Stimulated activated CD4-positive, alpha-beta T cell treated with anti-CD3 and anti-CD28 coated beads, TNF-alpha, amount 100 ng/mL, for 4 hours (primary cell): ENCODE data around the gene ZNF740.
"Not testable (repeated sequence)": the region's sequence is repeated elsewhere in the genome, so short reads cannot be mapped to it uniquely, and the experiment has no call there.

Source experiments
- DNase-seq, 3 experiments: peaks; one replicate each; pipeline ENCODE4 v3.0.0-alpha.2; 2020; ENCODE audit warnings: low read depth in 3 of 3

Gene ZNF740

GRCh38 chr12:53180220-53180930 lies at the start of gene ZNF740, which contains the start of gene CSAD:
TSS of gene ZNF740 (plus strand) at chr12:53180722. CDS start at chr12:53181984, 1,262 bp downstream.
TSS of gene CSAD (minus strand) at chr12:53180925. CDS start at chr12:53173470, 7,455 bp downstream.
- peak; percentile 93 to 97 (median 95) for DNase-seq

- DNase-seq: no peak
These were observed 48.7 kb upstream of the ZNF740 start for GRCh38 chr12:53131844-53132243.

- DNase-seq: no peak
These were observed 46.8 kb upstream of the ZNF740 start for GRCh38 chr12:53133722-53134121.

GRCh38 chr12:53143355-53143754 lies 37.2 kb upstream of the ZNF740 start:
- DNase-seq: no peak

- no peak for DNase-seq
These were observed 34.9 kb upstream of the ZNF740 start for GRCh38 chr12:53145383-53146260.

GRCh38 chr12:53147181-53147580 lies 33.3 kb upstream of the ZNF740 start:
- DNase-seq: no peak

GRCh38 chr12:53147653-53148052 lies 32.9 kb upstream of the ZNF740 start:
- no peak for DNase-seq

GRCh38 chr12:53151039-53151438 lies 29.5 kb upstream of the ZNF740 start:
- DNase-seq: no peak

- no peak for DNase-seq
These were observed 28.1 kb upstream of the ZNF740 start for GRCh38 chr12:53152390-53152789.

GRCh38 chr12:53159195-53159839 lies 21.2 kb upstream of the ZNF740 start:
- DNase-seq: peak; percentile 78 to 85 (median 80)

- no peak for DNase-seq
These were observed 20.5 kb upstream of the ZNF740 start for GRCh38 chr12:53160000-53160399.

- no peak for DNase-seq
These were observed 19.8 kb upstream of the ZNF740 start for GRCh38 chr12:53160673-53161072.

GRCh38 chr12:53161119-53161911 lies 19.2 kb upstream of the ZNF740 start:
- no peak for DNase-seq

GRCh38 chr12:53163008-53163407 lies 17.5 kb upstream of the ZNF740 start:
- not testable (repeated sequence) for DNase-seq

- DNase-seq: no peak
These were observed 13.7 kb upstream of the ZNF740 start for GRCh38 chr12:53166837-53167236.

GRCh38 chr12:53169644-53170043 lies 10.9 kb upstream of the ZNF740 start:
- DNase-seq: no peak

- no peak for DNase-seq
These were observed 10.3 kb upstream of the ZNF740 start for GRCh38 chr12:53170215-53170614.

GRCh38 chr12:53170876-53171724 lies 9.4 kb upstream of the ZNF740 start:
- no peak for DNase-seq

- no peak for DNase-seq
These were observed 8.7 kb upstream of the ZNF740 start for GRCh38 chr12:53171725-53172329.

GRCh38 chr12:53172352-53172751 lies 8.2 kb upstream of the ZNF740 start:
- no peak for DNase-seq
